ENCODE results near the gene SMARCC2. TPM values are rescaled to one million over a fixed set of nuclear protein-coding genes. Genes with fewer than 3 reads are reported as not detected.

SMARCC2 gene
- total and polyA plus RNA-seq, 2 of the 13 experiments (the other 11 are each of a cell fraction or from before 2014, with no cell fraction given), result 21.3 to 24.1 TPM

DNA sequence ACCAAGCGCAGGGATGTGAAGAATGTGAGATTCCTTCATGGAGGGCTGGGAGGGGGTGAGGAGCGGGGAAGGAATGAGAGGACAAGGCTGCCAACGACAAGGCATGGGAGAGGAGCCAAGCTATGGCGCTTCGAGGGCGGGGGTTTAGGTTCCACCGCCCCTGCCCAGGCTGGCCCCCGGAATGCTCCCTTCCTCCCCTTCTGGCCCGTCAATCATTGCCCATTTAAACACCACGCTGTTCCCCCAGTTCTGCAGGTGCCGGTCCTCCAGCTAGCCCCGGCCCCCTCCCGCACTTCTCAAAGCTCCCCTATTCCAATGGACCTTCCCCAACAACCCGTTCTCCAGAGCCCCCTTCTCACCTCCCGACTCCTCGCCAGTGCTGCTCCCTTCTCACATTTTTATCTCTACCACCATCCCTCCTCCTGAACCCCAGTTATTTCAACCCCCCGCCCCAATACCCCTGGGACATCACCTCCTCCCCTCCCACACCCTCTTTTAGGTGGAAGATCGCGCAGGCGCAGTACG is 32.0 kb upstream of the SMARCC2 start (continued):
- TF ChIP-seq ZNF280D (CRISPR knock-in tag; IDR thresholded peaks at IDR 0.05), result 0 out of 2 replicates have a peak, but pooled peaks have one; percentile 12
- TF ChIP-seq AKAP8 (CRISPR knock-in tag; IDR thresholded peaks at IDR 0.05), result no peak
- no peak for TF ChIP-seq POLR2AphosphoS5 (IDR thresholded peaks at IDR 0.05; ENCODE audit: low read depth, low read length)
- TF ChIP-seq ZNF296 (CRISPR knock-in tag; conservative IDR thresholded peaks at IDR 0.05), result no peak
- 0 out of 2 replicates have a peak, but pooled peaks have one; percentile 61 for TF ChIP-seq ZNF572 (CRISPR knock-in tag; IDR thresholded peaks at IDR 0.05)
- no peak for TF ChIP-seq ZNF484 (CRISPR knock-in tag; IDR thresholded peaks at IDR 0.05; ENCODE audit: borderline replicate concordance, low read depth)
- 0 out of 2 replicates have a peak, but pooled peaks have one; percentile 3 for TF ChIP-seq HNF1B (CRISPR knock-in tag; IDR thresholded peaks at IDR 0.05)
- no peak for TF ChIP-seq PCBP2 (optimal IDR thresholded peaks at IDR 0.05; ENCODE audit: low read depth, low read length, poor library complexity, severe bottlenecking)
- peak; percentile 13; the same call in 1 of the 2 replicates for TF ChIP-seq ZNF333 (CRISPR knock-in tag; IDR thresholded peaks at IDR 0.05; ENCODE audit: borderline replicate concordance)
- TF ChIP-seq THAP7 (CRISPR knock-in tag; IDR thresholded peaks at IDR 0.05), result 0 out of 2 replicates have a peak, but pooled peaks have one; percentile 48
- 0 out of 2 replicates have a peak, but pooled peaks have one; percentile 10 for TF ChIP-seq ZNF225 (CRISPR knock-in tag; IDR thresholded peaks at IDR 0.05)
- no peak for TF ChIP-seq MTERF4 (CRISPR knock-in tag; IDR thresholded peaks at IDR 0.05)
- TF ChIP-seq PRDM10 (CRISPR knock-in tag; IDR thresholded peaks at IDR 0.05; ENCODE audit: low read depth), result peak; percentile 96
- TF ChIP-seq PLSCR1 (CRISPR knock-in tag; IDR thresholded peaks at IDR 0.05; ENCODE audit: borderline replicate concordance), result no peak
- no peak for TF ChIP-seq ZNF879 (CRISPR knock-in tag; IDR thresholded peaks at IDR 0.05)
- TF ChIP-seq ZNF263 (CRISPR knock-in tag; IDR thresholded peaks at IDR 0.05), result 0 out of 2 replicates have a peak, but pooled peaks have one; percentile 15
- 0 out of 2 replicates have a peak, but pooled peaks have one; percentile 25 for TF ChIP-seq GZF1 (CRISPR knock-in tag; IDR thresholded peaks at IDR 0.05)
